Fibroblast of the aortic adventitia (primary cell): ENCODE measurements around the gene KRT35. TPM values are rescaled to one million over a fixed set of nuclear protein-coding genes. Genes with fewer than 3 reads are reported as not detected.
A peak's percentile ranks its signal among the peaks of the same experiment; 100 is the strongest.

Experiments
- DNase-seq: peaks from one replicate; pipeline ENCODE4 v3.0.0-alpha.2; 2010; ENCODE audit warnings: low read depth
- H3K4me3 ChIP-seq: 2 replicates; pipeline ENCODE4 v1.5.1; 2011; ENCODE audit warnings: low read depth, mild to moderate bottlenecking, control low read depth, low read length, moderate library complexity
- CTCF ChIP-seq: IDR thresholded peaks from 2 replicates; pipeline ENCODE4 v1.5.1; 2011; ENCODE audit warnings: mild to moderate bottlenecking, low read length, control low read depth, inconsistent platforms; ENCODE audit not compliant: insufficient read depth
- total RNA-seq: library from RNA; depleted of rRNA; stranded (reverse); fragments of >200 nt; gene quantifications from 2 replicates; pipeline ENCODE4 v1.2.3, GENCODE V29; 2012; ENCODE audit warnings: low replicate concordance

Gene KRT35
- total RNA-seq, 1 donor, result not detected

- DNase-seq, result peak; percentile 43
- H3K4me3 ChIP-seq, result no peak overlapping the region
- no peak for TF ChIP-seq CTCF
Observed at GRCh38 chr17:41467561-41467960, 13.4 kb downstream of the KRT35 start.

DNA sequence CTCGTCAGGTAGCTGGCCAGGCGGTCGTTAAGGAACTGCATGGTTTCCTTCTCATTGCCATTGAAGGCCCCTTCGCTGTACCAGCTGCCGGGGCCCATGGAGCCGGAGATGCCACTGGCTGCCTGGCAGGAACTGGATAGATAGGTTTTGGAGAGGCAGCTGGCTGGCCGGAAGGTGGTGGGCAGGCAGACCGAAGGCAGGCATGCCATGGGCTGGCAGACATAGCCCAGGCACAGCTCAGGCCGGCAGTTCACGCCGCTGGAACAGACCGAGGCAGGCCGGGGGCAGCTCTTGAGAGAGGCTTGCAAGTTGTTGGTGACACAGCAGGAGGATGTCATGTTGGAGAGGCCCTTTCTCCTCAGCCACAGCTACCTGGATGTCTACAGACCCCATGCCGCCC lies 14.0 kb downstream of the KRT35 start, which contains the start of gene KRT32:
TSS of gene KRT32 (minus strand) at position 399 of the 400 bp plus-strand sequence. CDS start at position 338, 61 bp downstream.
- H3K4me3 ChIP-seq, result no peak within 1 kb of the TSS
- TF ChIP-seq CTCF, result no peak
- no peak for DNase-seq

DNA sequence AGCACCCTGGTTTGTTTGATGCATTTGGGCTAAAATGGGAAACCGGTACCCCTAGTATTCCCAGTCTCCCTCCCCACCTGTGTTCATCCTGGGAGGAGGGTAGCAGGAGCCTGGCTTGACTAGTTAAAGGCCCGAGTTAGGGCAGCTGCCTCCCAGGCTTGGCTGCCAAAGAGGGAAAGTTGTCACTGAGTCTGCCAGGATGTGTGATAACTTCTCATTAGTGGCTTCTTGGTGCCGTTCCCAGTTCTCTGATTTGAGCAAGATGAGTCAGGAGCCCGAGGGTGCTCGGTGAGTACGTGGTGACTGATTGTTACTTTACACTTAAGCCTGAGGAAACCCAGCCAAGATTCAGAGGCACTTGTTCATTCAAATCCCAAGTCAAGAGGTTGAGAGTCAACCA lies 16.3 kb downstream of the KRT35 start:
- DNase-seq, result peak; percentile 96
- no peak for TF ChIP-seq CTCF
- H3K4me3 ChIP-seq, result no peak overlapping the region

- no peak for TF ChIP-seq CTCF
- DNase-seq, result no peak
- H3K4me3 ChIP-seq, result no peak overlapping the region
Observed at GRCh38 chr17:41464173-41464572, 16.8 kb downstream of the KRT35 start.

GRCh38 chr17:41463746-41464145 lies 17.2 kb downstream of the KRT35 start:
- no peak overlapping the region for H3K4me3 ChIP-seq
- no peak for TF ChIP-seq CTCF
- DNase-seq, result no peak

DNA sequence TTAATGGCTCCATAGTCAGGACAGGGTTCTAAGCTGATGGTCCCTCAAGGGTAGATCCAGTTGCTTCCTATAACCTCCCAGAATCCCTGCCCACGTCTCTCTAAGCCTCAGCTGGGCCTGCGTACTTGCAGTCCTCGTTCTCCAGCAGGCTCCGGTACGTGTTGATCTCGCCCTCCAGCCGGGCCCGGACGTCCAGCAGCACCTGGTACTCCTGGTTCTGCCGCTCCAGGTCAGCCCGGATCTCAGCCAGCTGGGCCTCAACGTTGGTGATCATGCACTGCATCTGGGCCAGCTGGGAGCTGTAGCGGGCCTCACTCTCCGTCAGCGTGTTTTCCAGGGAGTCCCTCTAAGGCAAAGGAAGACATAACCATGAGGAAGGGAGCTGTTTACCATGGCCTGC lies 18.2 kb downstream of the KRT35 start:
- H3K4me3 ChIP-seq, result no peak overlapping the region
- no peak for TF ChIP-seq CTCF
- no peak for DNase-seq

DNA sequence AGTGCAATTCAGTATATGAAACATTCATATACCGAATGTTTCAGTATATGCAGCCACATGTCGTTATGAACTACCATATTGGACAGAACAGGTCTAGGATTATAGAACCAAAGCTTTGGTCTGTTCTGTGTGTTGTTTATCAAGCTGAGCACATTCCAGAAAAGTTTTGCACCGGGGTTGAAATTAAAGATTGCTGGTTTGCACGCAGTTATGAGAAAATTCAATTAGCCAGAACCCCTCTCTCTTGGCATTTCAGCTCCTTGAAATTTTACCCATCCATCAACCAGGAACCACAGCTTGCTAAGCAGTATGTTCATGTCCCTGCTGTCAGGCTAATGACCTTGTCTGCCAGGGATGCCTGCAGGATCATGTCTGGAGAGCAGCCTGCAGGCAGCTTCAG lies 23.3 kb downstream of the KRT35 start:
- H3K4me3 ChIP-seq, result no peak overlapping the region
- peak; percentile 62 for DNase-seq
- no peak for TF ChIP-seq CTCF
